HG03159 (cell line): ENCODE data around the gene EAF1.
"Not testable (repeated sequence)": the region's sequence is repeated elsewhere in the genome, so short reads cannot be mapped to it uniquely, and the experiment has no call there.

Source experiments
- ATAC-seq: cut with Tn5 transposase; IDR thresholded peaks from one replicate; pipeline ENCODE4 v1.9.1; 2021; ENCODE audit warnings: mild to moderate bottlenecking, moderate library complexity; ENCODE audit not compliant: unreplicated experiment

Gene EAF1

GRCh38 chr3:15451216-15452113 is 24.1 kb downstream of the EAF1 start:
- no peak for ATAC-seq

- no peak for ATAC-seq
Measured at GRCh38 chr3:15452156-15452555, 24.8 kb downstream of the EAF1 start.

- no peak for ATAC-seq
Measured at GRCh38 chr3:15452961-15453360, 25.6 kb downstream of the EAF1 start.

- no peak for ATAC-seq
Measured at GRCh38 chr3:15453501-15453900, 26.1 kb downstream of the EAF1 start.

- no peak for ATAC-seq
Measured at GRCh38 chr3:15453991-15454625, 26.7 kb downstream of the EAF1 start.

- no peak for ATAC-seq
Measured at GRCh38 chr3:15454965-15455364, 27.6 kb downstream of the EAF1 start.

- ATAC-seq = no peak
Measured at GRCh38 chr3:15455756-15456155, 28.4 kb downstream of the EAF1 start.

GRCh38 chr3:15456321-15456720 is 28.9 kb downstream of the EAF1 start:
- no peak for ATAC-seq

- not testable (repeated sequence) for ATAC-seq
Measured at GRCh38 chr3:15456915-15457314, 29.5 kb downstream of the EAF1 start.

GRCh38 chr3:15458212-15458780 is 30.9 kb downstream of the EAF1 start:
- ATAC-seq = no peak

- ATAC-seq = no peak
Measured at GRCh38 chr3:15460891-15461531, 33.6 kb downstream of the EAF1 start.

- ATAC-seq = no peak
Measured at GRCh38 chr3:15462451-15462850, 35.1 kb downstream of the EAF1 start.

GRCh38 chr3:15465876-15466585 is 38.6 kb downstream of the EAF1 start:
- no peak for ATAC-seq

GRCh38 chr3:15467227-15468181 is 40.1 kb downstream of the EAF1 start:
- ATAC-seq = no peak

- no peak for ATAC-seq
Measured at GRCh38 chr3:15470261-15470660, 42.9 kb downstream of the EAF1 start.

- ATAC-seq = no peak
Measured at GRCh38 chr3:15470849-15471248, 43.5 kb downstream of the EAF1 start.

GRCh38 chr3:15471861-15472260 is 44.5 kb downstream of the EAF1 start:
- ATAC-seq = no peak

GRCh38 chr3:15475161-15475560 is 47.8 kb downstream of the EAF1 start:
- ATAC-seq = no peak

- ATAC-seq = no peak
Measured at GRCh38 chr3:15476378-15476777, 49.0 kb downstream of the EAF1 start.
